Measurements from ENCODE around the gene ZXDC. TPM values are rescaled to one million over a fixed set of nuclear protein-coding genes. Genes with fewer than 3 reads are reported as not detected.

ZXDC gene
- total RNA-seq, 4 donors from 2014 or later: 18.5 to 57.9 (median 33.5) TPM

GRCh38 chr3:126424039-126424717, 51.5 kb downstream of the ZXDC start:
- TF ChIP-seq CTCF (IDR thresholded peaks at IDR 0.05): no peak
- TF ChIP-seq POLR2A (IDR thresholded peaks at IDR 0.05): no peak
- DNase-seq: no peak
- Histone ChIP-seq H3K36me3 (no peaks in the 10 kb centered on the region), H3K27me3 (no peaks in the 10 kb centered on the region), H3K4me3 (no peak overlapping the region), H3K9me3 (peaks cover 0 to 11% of the 10 kb centered on the region in 2 donors), H3K27ac (no peak overlapping the region), H3K4me1 (no peaks in the 10 kb centered on the region)
- intact Hi-C loops (cut with DNase I; ENCODE audit: low total_unique reads): no loop called here

- intact Hi-C loops (cut with DNase I; ENCODE audit: low total_unique reads): no loop called here
- H3K27me3 ChIP-seq: no peaks in the 10 kb centered on the region
- no peak for TF ChIP-seq POLR2A (IDR thresholded peaks at IDR 0.05)
- TF ChIP-seq CTCF (IDR thresholded peaks at IDR 0.05): no peak
- no peaks in the 10 kb centered on the region for H3K4me1 ChIP-seq
- peaks cover 0 to 11% of the 10 kb centered on the region in 2 donors for H3K9me3 ChIP-seq
- H3K27ac ChIP-seq: no peak overlapping the region
- no peak overlapping the region for H3K4me3 ChIP-seq
- DNase-seq: peak in 1 of 2 donors; percentile 11
- no peaks in the 10 kb centered on the region for H3K36me3 ChIP-seq
These were observed 52.3 kb downstream of the ZXDC start for GRCh38 chr3:126423191-126424038.

GRCh38 chr3:126422571-126423091, 53.1 kb downstream of the ZXDC start:
- H3K9me3 ChIP-seq: peaks cover 0 to 11% of the 10 kb centered on the region in 2 donors
- H3K4me3 ChIP-seq: no peak overlapping the region
- no peak for TF ChIP-seq POLR2A (IDR thresholded peaks at IDR 0.05)
- no peak for TF ChIP-seq CTCF (IDR thresholded peaks at IDR 0.05)
- DNase-seq: no peak
- H3K27ac ChIP-seq: no peak overlapping the region
- intact Hi-C loops (cut with DNase I; ENCODE audit: low total_unique reads): no loop called here
- no peaks in the 10 kb centered on the region for H3K36me3 ChIP-seq
- no peaks in the 10 kb centered on the region for H3K4me1 ChIP-seq
- H3K27me3 ChIP-seq: no peaks in the 10 kb centered on the region

- peaks cover 0 to 11% of the 10 kb centered on the region in 2 donors for H3K9me3 ChIP-seq
- TF ChIP-seq POLR2A (IDR thresholded peaks at IDR 0.05): no peak
- no peak for TF ChIP-seq CTCF (IDR thresholded peaks at IDR 0.05)
- intact Hi-C loops (cut with DNase I; ENCODE audit: low total_unique reads): no loop called here
- H3K4me1 ChIP-seq: no peaks in the 10 kb centered on the region
- no peaks in the 10 kb centered on the region for H3K36me3 ChIP-seq
- H3K27me3 ChIP-seq: no peaks in the 10 kb centered on the region
- no peak overlapping the region for H3K4me3 ChIP-seq
- no peak overlapping the region for H3K27ac ChIP-seq
- DNase-seq: no peak
These were observed 53.6 kb downstream of the ZXDC start for GRCh38 chr3:126422121-126422520.

All from uterus (tissue), 4 donors.